Ureter (tissue), 1 donor: ENCODE results near the gene SLC27A5. TPM values are rescaled to one million over a fixed set of nuclear protein-coding genes. Genes with fewer than 3 reads are reported as not detected.
"Not testable (repeated sequence)": the region's sequence is repeated elsewhere in the genome, so short reads cannot be mapped to it uniquely, and the experiment has no call there.

Experiments used
- DNase-seq: peaks from one replicate; pipeline ENCODE4 v3.0.0-alpha.2; 2020; ENCODE audit warnings: low spot score
- total RNA-seq: library from RNA; stranded (reverse); gene quantifications from one replicate; pipeline ENCODE4 v1.2.4, GENCODE V29; 2023
- donor health status: DM: yes; HTN: yes; CAD: no.

Gene SLC27A5
- total RNA-seq, 1 donor from 2014 or later: 16.5 TPM

DNA sequence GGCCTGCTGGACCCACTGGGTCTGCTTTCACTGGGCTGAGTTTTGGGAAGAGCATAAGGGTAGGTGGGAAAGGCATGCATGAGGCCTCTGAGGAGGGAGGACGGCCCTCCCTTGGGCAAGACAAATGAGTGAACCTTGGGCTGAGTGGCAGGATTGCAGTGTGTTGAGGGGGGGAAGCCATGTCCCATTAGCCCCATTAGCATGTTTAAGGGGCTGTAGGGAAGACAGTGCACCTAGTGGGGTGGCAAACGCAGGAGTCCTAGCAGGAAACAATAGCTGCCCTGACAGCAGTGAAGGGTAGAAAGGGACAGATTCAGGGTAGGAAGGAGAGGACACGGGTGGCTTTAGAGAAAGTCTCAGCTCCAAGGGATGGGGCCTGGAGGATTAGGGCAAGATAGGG lies 10.9 kb upstream of the SLC27A5 start:
- no peak for DNase-seq

DNA sequence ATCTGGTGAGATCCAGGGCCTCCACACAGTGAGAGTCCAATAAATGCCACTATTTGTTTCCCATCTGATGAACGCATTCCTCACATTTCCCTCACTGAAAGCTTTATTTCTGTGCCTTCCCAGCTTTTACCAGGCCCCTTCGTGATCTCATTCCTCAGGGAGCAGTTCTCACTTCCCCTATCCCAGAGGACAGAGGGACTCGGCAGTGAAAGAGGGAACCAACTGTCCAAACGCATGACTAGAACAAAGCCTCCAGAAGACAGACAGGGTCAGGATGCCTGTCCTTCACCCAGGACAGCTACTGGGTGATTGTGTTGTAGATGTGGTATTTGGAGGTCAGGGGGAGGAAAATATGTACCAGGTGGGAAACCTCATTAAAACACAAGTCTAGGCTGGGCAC lies 9.9 kb upstream of the SLC27A5 start:
- no peak for DNase-seq

DNA sequence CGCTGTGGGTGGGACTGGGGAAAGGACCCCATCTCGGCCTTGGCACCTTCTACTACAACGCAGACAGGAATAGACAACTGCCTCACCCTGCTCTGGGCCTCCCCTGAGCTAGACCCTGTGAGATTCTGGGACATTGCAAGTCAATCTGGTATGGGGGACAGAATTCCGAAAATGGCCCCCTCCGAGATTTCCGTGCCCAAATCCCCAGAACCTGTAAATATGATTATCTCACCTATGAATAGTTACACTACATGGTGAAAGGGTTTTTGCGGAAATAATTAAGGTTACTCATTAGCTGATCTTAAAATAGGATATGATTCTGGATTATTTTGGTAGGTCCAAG lies 8.4 kb upstream of the SLC27A5 start:
- no peak for DNase-seq

DNA sequence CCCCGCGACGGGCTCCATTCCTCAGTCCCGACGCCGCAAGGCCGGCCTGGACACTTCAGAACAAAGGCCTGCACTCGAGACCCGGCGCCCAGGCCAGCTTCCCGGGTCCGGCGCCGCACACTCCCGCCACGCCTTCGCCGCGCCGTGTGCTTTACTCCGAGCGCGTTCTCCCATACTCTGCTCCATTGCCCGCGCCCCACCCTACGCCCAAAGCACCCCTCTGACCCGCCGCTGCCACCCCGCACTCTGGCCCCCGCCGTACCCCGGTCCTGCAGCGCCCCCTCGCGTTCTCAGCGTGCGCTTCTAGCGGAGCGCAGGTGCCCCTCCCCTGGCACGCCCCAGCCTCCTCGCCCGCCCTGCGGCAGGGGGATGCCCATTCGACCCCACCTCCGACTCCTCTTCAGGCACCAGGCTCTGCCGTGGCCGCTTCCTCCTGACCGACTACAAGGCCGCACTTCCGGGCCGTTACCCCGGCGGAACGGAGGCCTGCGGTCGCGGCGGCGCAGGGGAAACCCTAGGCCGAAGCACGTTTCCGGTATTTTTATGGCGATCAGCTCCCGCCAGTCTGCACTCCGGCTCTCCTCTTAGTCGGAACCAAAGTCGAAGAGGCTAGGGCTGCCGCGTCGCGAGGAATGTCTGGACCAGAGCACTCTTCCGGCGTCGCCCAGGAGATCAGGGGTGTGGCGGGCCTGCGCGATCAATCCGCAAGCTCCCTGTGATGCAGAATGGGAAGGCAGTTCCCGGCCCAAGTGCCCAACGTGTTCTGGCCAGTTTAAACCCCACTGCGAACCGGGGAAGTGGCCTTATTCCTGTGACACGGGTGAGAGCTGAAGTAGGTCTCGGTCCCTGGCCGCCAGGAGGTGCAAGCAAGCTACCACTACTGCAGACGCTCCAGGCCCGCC lies 7.8 kb upstream of the SLC27A5 start, which contains the start of gene ZBTB45:
ZBTB45 (minus strand) TSS at position 456 of the 902 bp plus-strand sequence. CDS start 2,137 bp downstream, outside the sequence.
- DNase-seq: peak; percentile 96

DNA sequence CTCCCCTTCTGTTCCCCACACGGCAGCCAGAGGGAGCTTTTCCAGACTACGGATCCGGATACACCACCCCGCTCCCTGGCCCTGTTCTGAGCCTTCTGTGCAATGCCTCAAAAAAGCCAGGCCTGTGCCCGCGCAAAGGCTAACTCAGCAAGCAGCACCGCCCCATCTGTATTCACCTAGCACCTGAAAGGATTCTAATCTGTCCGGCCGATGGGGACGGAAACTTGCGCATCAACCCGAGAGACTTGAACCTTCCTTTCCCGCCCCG lies 7.2 kb upstream of the SLC27A5 start:
- DNase-seq: peak; percentile 78

DNA sequence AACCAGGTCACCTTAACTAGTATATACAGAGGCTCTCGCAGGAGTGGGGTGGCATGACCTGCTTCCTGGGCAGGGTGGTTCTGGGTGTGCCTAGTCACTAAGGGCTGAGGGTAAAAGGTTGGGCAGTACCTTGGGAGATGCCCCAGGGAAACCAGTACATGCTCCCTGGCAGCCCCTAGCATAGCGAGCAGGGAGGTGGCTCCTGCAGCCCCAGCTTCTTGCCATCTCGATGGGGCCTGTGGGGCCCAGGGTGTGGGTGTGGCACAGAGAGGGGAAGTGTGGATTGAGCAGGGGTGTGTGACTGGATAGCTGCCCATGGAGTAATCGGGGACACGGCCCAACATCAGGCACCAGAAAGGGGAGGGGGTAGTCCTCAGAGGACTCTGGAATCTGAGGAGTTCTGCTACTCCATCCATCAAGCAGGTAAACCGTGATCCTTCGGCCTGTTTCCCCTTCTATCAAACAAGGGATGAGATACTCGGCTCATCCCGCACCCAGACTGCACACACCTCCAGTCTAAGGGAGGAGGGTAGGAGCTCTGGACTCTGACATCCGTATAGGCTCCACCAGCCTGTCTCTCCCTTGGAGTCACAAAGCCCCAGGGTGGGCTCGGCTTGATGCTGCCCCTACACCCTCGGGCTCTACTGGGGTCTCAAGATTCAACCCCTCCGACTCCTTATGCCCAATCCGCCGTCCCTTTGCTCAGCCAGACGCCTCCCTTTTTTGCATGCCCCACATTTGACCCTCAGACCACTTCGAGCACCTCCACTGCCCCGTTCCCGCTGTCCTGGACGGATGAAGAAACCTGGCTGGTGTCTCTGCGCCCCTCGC lies 6.7 kb upstream of the SLC27A5 start:
- no peak for DNase-seq

DNA sequence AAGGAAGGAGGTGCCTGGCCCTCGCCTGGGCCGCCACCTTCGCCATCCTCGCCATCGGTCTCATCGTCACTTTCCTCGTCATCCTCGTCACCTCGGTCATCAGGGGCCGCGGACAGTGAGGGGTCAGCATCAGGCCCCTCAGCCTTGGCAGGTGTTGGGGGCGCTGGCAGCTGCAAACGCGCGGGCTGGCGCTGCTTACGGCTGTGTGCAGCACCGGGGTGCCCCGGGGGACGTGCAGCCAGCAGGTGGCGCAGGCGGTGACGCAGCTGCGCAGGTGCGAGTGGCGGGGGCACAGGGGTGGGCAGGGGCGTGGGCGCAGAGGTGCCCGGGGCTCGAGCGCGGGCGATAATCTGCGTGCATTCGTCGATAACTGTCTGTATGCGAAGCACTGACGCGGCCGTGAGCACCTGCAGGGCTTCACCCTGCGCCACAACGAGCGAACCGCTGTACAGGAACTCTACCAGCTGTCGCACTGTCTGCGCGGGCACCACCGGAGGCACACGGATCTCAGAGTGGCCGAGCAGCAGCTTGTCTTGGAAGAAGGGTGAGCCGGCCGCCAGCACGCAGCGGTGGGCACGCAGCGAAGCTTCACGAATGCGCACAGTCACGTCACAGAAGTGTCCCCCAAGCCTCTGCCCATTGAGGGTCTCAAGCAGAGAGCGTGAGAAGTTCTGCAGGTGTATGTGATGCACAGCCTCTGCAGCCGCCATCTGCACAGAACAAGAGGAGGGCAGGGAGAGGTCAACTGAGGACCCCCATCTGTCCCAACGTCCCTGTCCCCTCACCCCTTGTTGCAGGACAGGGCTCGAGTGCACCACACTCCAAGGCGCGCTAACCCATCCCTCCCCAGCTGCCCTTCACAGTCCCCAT lies 5.4 kb upstream of the SLC27A5 start:
- no peak for DNase-seq

DNA sequence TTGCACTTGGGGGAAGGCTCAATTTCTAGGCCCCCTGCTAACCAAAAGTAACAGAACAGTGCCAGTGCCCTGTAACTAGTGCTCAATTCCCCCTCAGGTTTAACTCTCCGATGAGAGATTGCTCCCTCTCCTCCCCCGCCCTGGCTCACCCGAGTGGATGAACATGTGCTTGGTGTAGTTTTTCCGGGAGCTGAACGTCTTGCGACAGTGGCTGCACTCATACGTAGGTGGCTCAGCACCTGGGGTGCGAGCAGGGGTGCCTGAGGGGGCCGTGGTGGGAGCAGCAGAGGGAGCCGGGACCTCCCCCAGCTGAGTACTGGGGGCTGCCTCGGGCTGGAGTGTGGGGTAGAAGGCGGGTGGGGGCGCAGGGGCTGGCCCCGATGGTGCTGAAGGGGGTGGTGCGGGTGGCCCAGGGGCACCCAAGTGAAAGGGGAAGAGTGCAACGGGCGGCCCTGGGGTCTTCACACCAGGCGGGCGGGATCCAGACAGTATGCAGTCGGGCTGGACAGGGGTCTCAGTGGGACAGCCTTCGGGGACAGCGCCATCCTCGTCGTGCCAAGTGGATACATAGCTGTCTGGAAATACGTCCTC lies 4.5 kb upstream of the SLC27A5 start:
- no peak for DNase-seq

DNA sequence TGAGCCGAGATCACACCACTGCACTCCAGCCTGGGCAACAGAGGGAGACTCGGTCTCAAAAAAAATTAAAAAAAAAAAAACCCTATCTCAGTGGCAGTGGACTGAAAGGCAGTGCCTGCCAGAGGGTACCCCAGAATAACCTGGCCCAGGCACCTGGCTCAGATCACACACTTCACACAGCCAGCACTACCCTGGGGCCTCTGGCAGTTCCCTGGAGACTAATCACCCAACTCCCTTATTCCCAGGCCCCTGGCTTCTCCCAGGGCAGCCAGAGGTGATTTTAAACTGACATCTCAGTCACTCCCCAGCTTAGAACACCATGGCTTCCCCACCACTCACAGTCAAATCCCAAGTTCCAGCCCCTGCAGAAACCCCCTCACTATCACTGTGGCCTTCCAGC lies 3.5 kb upstream of the SLC27A5 start:
- DNase-seq: no peak

DNA sequence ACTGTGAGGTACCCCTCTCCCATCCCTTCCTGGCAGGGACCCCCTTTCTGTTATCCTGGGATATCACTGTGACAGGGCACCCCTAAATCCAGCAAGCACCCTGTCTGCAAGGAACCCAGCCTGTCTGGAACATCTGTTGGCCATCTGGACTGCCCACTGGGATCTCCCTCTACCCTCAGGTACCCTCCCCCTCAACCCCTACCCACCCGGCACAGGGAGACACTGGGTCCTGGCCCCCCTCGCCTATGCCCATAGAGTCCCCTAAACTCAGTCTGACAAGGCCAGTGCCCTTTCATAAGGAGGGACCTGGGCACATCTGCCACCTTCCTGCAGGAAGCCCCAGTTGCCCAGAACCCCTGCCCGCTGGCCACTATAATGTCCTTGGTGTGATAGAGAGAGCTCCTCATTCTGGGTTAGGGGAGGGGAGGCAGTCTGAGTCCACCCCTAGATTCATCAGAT lies 2.8 kb upstream of the SLC27A5 start:
- no peak for DNase-seq

DNA sequence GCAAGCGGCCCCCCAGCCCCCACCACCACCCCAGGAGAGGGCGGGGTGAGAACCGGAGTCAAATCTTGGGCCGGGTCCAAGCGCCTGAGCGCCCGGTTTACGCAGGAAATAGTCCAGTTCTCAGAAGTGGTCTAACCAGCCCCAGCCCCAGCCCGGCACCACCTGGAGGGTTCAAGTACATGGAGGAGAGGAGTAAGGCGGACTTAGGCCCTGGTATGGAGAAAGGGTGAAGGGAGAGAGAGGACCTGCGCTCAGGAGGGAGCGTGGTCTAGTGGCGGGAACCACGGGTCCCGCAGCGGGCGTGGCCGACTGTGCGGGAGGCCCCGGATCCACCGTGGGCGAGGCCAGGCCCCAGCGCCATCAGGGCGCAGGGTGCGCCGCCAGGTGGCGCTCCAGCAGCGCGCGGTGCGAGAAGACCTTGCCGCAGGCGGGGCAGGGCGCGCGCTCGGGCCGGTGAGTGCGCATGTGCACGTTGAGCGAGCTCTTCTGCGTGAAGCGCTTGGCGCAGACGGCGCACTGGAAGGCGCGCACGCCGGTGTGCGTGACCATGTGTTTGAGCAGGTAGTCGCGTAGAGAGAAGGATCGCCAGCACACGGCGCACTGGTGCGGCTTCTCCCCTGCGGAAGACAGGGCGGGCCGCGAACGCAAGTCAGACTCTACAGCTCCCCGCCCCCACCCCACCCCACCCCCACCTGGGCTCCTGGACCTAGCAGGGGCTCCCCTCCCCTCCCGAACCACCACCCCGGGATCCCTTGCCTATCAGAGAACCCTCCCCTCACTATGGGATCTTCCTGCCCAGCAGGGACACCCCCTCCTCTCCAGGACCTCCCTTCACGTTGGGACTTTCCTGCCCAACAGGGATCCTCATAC lies 2.1 kb upstream of the SLC27A5 start:
- peak; percentile 89 for DNase-seq

DNA sequence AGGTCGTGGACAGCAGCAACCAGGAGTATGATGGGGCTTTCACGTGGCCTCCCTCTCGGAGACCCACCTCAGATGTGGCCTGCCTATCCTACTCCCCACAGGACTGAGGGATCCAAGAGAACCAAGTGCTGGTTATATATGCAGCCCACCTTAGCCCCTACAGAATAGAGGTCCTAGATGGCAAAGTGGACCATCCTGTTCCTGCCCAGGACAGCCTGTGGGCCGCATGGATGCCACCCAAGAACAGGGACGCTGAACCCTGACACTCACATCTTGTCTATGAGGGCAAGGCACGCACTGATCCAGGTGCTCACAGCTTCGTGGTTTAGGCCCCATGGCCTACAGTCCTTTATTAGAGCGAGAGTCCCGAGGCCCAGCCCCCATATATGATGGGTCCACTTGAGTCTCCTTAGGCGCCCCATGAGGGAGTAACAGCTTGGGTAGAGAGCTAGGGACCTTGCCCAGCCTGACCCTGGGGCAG lies 1.5 kb upstream of the SLC27A5 start:
- no peak for DNase-seq

DNA sequence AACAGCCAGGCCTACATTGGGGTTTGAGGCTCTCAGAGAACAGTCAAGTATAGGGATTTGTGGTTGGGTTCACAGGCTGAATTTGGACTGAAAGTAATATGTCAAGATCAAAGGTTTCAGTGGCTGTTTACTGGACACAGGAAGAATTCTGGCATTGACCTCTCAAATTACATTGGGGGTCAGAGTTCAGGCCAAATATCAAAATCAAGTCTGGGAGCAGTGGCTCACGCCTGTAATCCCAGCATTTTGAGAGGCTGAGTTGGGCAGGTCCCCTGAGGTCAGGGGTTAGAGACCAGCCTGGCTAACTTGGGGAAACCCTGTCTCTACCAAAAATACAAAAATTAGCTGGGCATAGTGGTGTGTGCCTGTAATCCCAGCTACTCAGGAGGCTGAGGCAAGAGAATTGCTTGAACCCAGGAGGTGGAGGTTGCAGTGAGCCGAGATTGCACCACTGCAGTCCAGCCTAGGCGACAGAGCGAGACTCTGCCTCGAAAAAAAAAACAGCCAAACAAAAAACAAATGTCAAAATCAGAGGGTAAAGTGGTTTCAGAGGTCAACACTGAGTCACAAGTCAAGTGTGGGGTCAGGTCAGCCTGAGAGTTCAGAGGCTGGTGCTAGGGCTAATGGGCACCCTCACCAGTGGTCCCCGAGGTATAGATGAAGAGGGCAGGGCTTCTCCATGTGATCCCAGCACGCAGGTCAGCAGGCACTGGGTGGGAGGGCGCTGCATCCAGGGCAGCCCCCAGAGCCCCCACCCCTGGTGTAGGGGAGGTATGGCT lies 1.5 kb downstream of the SLC27A5 start:
- DNase-seq: no peak

DNA sequence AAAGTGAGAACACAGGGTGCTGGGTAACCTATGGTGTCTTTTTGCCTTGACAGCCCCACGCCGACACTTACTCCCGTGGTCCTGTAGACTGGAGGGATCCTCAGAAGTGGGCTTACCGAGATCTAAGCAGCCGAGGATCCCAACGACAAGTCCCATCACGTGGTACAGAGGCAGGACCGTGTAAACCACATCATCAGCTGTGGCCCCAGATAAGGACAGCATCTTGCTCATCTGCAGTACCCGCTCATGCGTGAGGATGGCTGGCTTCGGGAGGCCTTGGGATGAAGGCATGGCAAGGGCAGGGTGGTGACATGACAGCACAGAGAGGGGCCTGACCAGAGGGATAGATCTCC lies 2.1 kb downstream of the SLC27A5 start:
- no peak for DNase-seq

DNA sequence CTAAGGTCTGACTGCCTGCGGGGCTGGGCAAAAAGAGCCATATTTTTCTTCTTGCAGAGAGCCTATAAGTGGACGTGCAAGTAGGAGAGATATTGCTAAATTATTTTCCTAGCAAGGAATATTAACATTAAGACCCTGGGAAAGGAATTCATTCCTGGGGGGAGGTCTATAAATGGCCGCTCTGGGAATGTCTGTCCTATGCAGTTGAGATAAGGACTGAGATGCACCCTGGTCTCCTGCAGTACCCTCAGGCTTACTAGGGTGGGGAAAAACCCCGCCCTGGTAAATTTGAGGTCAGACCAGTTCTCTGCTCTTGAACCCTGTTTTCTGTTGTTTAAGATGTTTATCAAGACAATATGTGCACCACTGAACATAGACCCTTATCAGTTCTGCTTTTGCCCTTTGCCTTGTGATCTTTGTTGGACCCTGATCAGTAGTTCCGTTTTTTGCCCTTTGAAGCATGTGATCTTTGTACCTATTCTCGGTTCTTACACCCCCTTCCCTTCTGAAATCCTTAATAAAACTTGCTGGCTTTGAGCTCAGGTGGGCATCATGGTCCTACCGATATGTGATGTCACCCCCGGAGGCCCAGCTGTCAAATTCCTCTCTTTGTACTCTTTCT lies 4.1 kb downstream of the SLC27A5 start:
- not testable (repeated sequence) for DNase-seq

DNA sequence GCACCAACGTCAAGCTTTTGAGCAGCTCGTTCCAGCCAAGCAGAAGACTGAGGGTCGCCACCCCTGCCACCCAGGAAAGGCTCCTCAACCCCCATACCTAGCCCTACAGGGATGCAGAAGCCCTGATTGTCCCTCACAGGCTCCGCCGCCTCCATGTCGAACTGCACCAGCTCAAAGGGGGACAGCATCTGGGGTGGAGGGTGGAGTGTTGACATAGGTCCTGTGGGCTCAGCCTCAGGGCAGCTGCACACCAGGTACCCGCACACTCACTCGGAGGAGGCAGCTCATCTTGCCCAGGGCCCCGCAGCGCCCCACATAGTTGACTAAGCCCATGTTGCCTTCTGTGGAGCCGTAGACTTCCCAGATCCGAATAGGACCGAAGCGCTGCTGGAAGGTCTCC lies 11.6 kb downstream of the SLC27A5 start:
- DNase-seq: no peak

DNA sequence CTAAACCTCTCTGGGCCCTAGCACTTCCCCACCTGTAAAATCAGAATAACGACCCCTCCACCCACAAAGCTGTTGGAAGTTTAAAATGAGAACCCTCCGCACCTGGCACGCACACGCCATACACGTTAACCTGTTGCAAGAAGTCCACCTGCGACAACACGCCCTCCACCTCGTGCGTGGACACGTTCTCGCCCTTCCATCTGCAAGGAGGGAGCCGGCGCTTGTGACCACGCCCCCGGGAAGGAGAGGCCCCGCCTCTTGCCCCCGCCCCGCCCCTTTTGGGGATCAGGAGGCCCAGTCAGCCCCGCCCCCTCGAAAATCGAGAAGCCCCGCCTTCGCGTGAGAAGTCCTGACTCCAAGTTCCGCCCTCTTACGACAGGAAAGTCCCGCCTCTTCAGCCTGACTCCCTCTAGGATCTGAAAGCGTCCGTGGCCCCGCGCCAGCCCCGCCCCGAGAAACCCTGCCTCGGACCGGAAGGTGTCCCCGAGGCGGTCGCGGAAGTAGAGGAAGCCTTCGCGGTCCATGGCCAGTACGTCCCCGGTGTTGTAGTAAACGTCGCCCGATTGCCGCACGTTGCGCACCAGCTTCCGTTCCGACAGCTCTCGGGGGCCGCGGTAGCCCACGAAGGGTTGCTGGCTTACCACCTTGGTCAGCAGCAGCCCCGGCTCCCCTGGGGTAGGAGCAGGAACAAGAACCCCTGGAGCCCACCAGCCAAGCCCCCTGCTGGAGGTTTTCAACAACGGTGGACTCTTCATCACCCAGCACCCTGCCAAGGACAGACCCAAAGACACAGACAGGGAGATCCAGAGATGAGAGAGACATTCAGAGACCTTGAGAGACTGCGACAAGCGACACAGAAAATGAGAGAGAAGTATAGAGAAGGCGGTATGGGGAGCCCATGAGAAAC lies 12.5 kb downstream of the SLC27A5 start:
- DNase-seq: peak; percentile 100

DNA sequence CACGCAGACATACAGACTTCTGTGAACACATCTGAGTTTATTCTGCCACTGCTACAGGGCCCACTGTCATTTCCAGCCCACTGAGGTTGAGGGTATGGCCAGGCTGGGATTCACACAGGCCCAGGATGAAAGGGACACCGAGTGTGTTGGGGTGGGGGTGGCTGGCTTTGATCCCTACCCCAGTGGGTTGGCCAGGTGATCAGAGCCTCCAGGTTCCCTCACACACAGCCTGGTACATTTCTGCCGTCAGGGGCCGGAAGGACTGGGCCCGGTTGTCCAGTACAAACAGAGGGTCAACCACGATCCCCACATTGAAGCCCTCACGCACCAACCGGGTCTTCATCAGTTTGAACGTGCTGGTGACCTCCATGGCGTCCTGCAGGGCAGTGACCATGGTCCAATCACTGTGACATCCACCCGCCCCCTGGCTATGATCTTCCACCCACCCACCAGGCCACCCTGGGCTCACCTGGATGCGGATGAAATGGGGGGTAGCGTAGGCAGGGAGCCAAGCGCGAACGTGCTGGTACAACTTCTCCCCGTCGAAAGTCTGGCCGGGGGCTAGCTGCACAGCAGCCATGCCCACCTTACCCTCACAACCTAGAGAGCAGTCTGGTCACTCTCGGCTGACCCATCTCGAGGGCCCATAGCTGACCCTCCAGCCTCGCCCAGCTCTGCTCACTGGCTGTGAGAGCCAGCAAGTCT lies 13.3 kb downstream of the SLC27A5 start:
- no peak for DNase-seq
